Erythroblast (primary cell): ENCODE data around the gene USP22.

ENCODE experiments used
- GATA1 ChIP-seq: IDR thresholded peaks from 2 replicates; pipeline ENCODE4 v1.6.1; 2011; ENCODE audit warnings: low read depth, mild to moderate bottlenecking, control low read depth, low read length, moderate library complexity
- POLR2A ChIP-seq: IDR thresholded peaks from 2 replicates; pipeline ENCODE4 v1.6.1; 2011; ENCODE audit warnings: mild to moderate bottlenecking, low read length

- no peak for TF ChIP-seq POLR2A
- no peak for TF ChIP-seq GATA1
Observed at GRCh38 chr17:20996724-20997615, 45.8 kb downstream of the USP22 start.
